NT2/D1 (cell line): Measurements from ENCODE around the gene KIF1B.

ENCODE experiments used
- YY1 ChIP-seq: IDR thresholded peaks from 2 replicates; pipeline ENCODE4 v1.6.1; 2011; ENCODE audit not compliant: insufficient read length, insufficient read depth
- ZNF274 ChIP-seq: IDR thresholded peaks from 2 replicates; pipeline ENCODE4 v1.6.1; 2011; ENCODE audit warnings: mild to moderate bottlenecking, low read depth, low read length

GRCh38 chr1:10272274-10272673, 61.9 kb downstream of the KIF1B start:
- TF ChIP-seq YY1 (no peak), ZNF274 (no peak)
